GM23338 (cell line): Measurements from ENCODE around the gene RYR2. TPM values are rescaled to one million over a fixed set of nuclear protein-coding genes. Genes with fewer than 3 reads are reported as not detected.

Experiments used
- CREB1 ChIP-seq: fragments of 250-450 bp; sonication (Bioruptor Pico); IDR thresholded peaks from 2 replicates; pipeline ENCODE4 v1.5.0; 2020; ENCODE audit warnings: low read depth, mild to moderate bottlenecking, moderate library complexity
- ETS1 ChIP-seq: IDR thresholded peaks from 2 replicates; pipeline ENCODE4 v1.6.1; 2016; ENCODE audit warnings: antibody characterized with exemption
- POLR2AphosphoS5 ChIP-seq: IDR thresholded peaks from 2 replicates; pipeline ENCODE4 v1.6.1; 2016; ENCODE audit warnings: antibody characterized with exemption, low read depth
- REST ChIP-seq: IDR thresholded peaks from one replicate; pipeline ENCODE4 v1.6.1; 2018; ENCODE audit warnings: antibody characterized with exemption; ENCODE audit not compliant: unreplicated experiment
- ZNF462 ChIP-seq: fragments of 250-450 bp; sonication (Bioruptor Pico); IDR thresholded peaks from 2 replicates; pipeline ENCODE4 v1.5.0; 2020; ENCODE audit warnings: mild to moderate bottlenecking, moderate library complexity
- polyA plus RNA-seq: library from polyadenylated mRNA; unstranded; fragments of >200 nt; fragmentation: Nextera tagmentation; extraction: Ambion mirVana; gene quantifications from 2 replicates; pipeline ENCODE4 v1.2.1, GENCODE V29; 2016
- total RNA-seq: library from RNA; depleted of rRNA; stranded (reverse); fragments of >200 nt; shearing (Covaris generic); gene quantifications from 2 replicates; pipeline ENCODE4 v1.2.3, GENCODE V29; 2014

The RYR2 gene
- total and polyA plus RNA-seq, 2 experiments from 2014 or later = 8.9 to 10.0 TPM

- TF ChIP-seq ZNF462 (CRISPR knock-in tag) (no peak), REST (no peak), CREB1 (no peak), ETS1 (no peak), POLR2AphosphoS5 (no peak)
Observed at GRCh38 chr1:237398751-237399150, 356.8 kb downstream of the RYR2 start (continued).
